HepG2 (cell line): ENCODE data around the gene PLSCR4. TPM values are rescaled to one million over a fixed set of nuclear protein-coding genes. Genes with fewer than 3 reads are reported as not detected.

Experiments
- GATA4 ChIP-seq: sonication (generic); IDR thresholded peaks from 2 replicates; pipeline ENCODE4 v1.6.1; 2016; ENCODE audit warnings: antibody characterized with exemption, low read depth, borderline replicate concordance
- THAP9 ChIP-seq: sonication (generic); formaldehyde crosslinking; IDR thresholded peaks from 2 replicates; pipeline ENCODE4; 2020; ENCODE audit warnings: missing genetic modification reagents, mild to moderate bottlenecking, borderline replicate concordance
- TOE1 ChIP-seq: sonication (generic); formaldehyde crosslinking; IDR thresholded peaks from 2 replicates; pipeline ENCODE4 v1.4.0; 2020; ENCODE audit warnings: mild to moderate bottlenecking, missing genetic modification reagents
- ZBTB7B ChIP-seq: sonication (generic); formaldehyde crosslinking; IDR thresholded peaks from 2 replicates; pipeline ENCODE4 v1.4.0; 2020; ENCODE audit warnings: missing genetic modification reagents
- ZNF318 ChIP-seq: sonication (generic); formaldehyde crosslinking; IDR thresholded peaks from 2 replicates; pipeline ENCODE4 v1.4.0; 2020; ENCODE audit warnings: mild to moderate bottlenecking, missing genetic modification reagents
- ZNF646 ChIP-seq: sonication (generic); formaldehyde crosslinking; IDR thresholded peaks from 2 replicates; pipeline ENCODE4 v1.9.0; 2021; ENCODE audit warnings: mild to moderate bottlenecking, missing genetic modification reagents
- ZNF782 ChIP-seq: sonication (generic); formaldehyde crosslinking; IDR thresholded peaks from 2 replicates; pipeline ENCODE4 v1.4.0; 2020; ENCODE audit warnings: missing genetic modification reagents, mild to moderate bottlenecking, borderline replicate concordance
- ZNF841 ChIP-seq: sonication (generic); formaldehyde crosslinking; IDR thresholded peaks from 2 replicates; pipeline ENCODE4 v1.8.1; 2023; ENCODE audit warnings: missing genetic modification reagents, borderline replicate concordance
- ZSCAN9 ChIP-seq: IDR thresholded peaks from 2 replicates; pipeline ENCODE4 v1.6.1; 2016; ENCODE audit warnings: borderline replicate concordance
- polyA plus RNA-seq, 8 experiments: library from polyadenylated mRNA; depleted of rRNA in 3 of 8; stranded (reverse) in 7 of 8; unstranded in 1 of 8; fragments of >200 nt; fragmentation: Illumina TruSeq in 4 of 8; extraction: Trizol in 4 of 8; gene quantifications; 2 replicates each; pipeline versions ENCODE4 v1.2.1 to v1.2.3, GENCODE V29; 2011 to 2016; ENCODE audit warnings: low read depth in 4 of 8, missing spikeins in 1 of 8, mixed read lengths in 1 of 8; ENCODE audit not compliant: insufficient read depth in 1 of 8
- total RNA-seq, 5 experiments: library from RNA; depleted of rRNA; stranded (reverse); fragments of >200 nt; fragmentation: Illumina TruSeq; extraction: Trizol; gene quantifications; 2 replicates each; pipeline ENCODE4 v1.2.3, GENCODE V29; 2016; ENCODE audit warnings: low read depth in 1 of 5

Gene PLSCR4
- total and polyA plus RNA-seq, 2 of the 13 experiments (the other 11 are each of a cell fraction or from before 2014, with no cell fraction given) = 1.5 to 59.0 TPM

GRCh38 chr3:146160321-146160963 lies 90.5 kb downstream of the PLSCR4 start (continued):
- TF ChIP-seq ZNF646 (CRISPR knock-in tag) (0 out of 2 replicates have a peak, but pooled peaks have one; percentile 41), ZNF318 (CRISPR knock-in tag) (peak; percentile 26; the same call in 1 of the 2 replicates), THAP9 (CRISPR knock-in tag) (no peak), ZSCAN9 (no peak), GATA4 (no peak), ZNF782 (CRISPR knock-in tag) (0 out of 2 replicates have a peak, but pooled peaks have one; percentile 37), ZNF841 (no peak; the same call in 1 of the 2 replicates), TOE1 (CRISPR knock-in tag) (no peak), ZBTB7B (CRISPR knock-in tag) (no peak)
